CD4-positive, alpha-beta T cell treated with Interferon gamma for 1 hour (primary cell): Measurements from ENCODE around the gene IVNS1ABP.

Source experiments
- DNase-seq: peaks from one replicate; pipeline ENCODE4 v3.0.0-alpha.2; 2020

The IVNS1ABP gene

DNA sequence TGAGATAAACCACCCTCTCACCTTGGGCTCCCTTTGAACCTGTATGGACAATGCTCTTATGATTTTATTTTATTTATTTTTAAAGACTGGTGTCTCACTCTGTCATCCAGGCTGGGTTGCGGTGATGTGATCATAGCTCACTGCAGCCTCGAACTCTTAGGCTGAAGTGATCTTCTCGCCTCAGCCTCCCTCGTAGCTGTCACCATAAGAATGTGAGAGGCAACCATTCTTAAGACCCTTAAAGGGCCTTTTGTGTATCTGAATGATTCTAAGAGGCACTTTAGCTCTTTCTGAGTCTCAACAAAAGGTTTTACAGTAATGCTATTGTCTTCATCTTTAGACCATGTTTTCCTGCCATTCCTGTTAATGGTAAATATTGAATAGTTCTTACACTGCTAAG, 67.0 kb downstream of the IVNS1ABP start:
- no peak for DNase-seq

GRCh38 chr1:185249563-185249962, 67.5 kb downstream of the IVNS1ABP start:
- no peak for DNase-seq
